Neutrophil (primary cell): ENCODE data around the gene SYNGR4.

Source experiments
- H3K27ac ChIP-seq: fragments of 200-600 bp; sonication (generic); 2 replicates; pipeline ENCODE4 v1.5.1; 2016; ENCODE audit warnings: mild to moderate bottlenecking, moderate library complexity
- H3K27me3 ChIP-seq: fragments of 200-600 bp; sonication (generic); 2 replicates; pipeline ENCODE4 v1.6.0; 2016; ENCODE audit warnings: mild to moderate bottlenecking
- H3K36me3 ChIP-seq: fragments of 200-600 bp; sonication (generic); 2 replicates; pipeline ENCODE4 v1.5.1; 2017
- H3K4me1 ChIP-seq, 2 experiments: fragments of 200-600 bp in 1 of 2; sonication (generic) in 1 of 2; 1 replicate in 1 of 2; 2 replicates in 1 of 2; pipeline versions ENCODE4 v1.5.1 to v1.6.1; 2013 to 2016; ENCODE audit warnings: low read depth in 1 of 2, low read length in 1 of 2, mild to moderate bottlenecking in 1 of 2, moderate library complexity in 1 of 2; ENCODE audit not compliant: control insufficient read depth in 1 of 2, insufficient read depth in 1 of 2
- H3K4me3 ChIP-seq, 2 experiments: fragments of 200-600 bp in 1 of 2; sonication (generic) in 1 of 2; 1 replicate in 1 of 2; 2 replicates in 1 of 2; pipeline ENCODE4 v1.5.1; 2013 to 2016; ENCODE audit warnings: low read depth in 1 of 2, low read length in 1 of 2, mild to moderate bottlenecking in 1 of 2, moderate library complexity in 1 of 2
- H3K9me3 ChIP-seq: fragments of 200-600 bp; sonication (generic); 2 replicates; pipeline ENCODE4 v1.5.1; 2016
- TF ChIP-seq, protein P1 (sequence below): fragments of 200-600 bp; sonication (generic); IDR thresholded peaks from 2 replicates; pipeline ENCODE4 v1.5.1; 2016; ENCODE audit warnings: antibody characterized with exemption

Gene SYNGR4

GRCh38 chr19:48332351-48332661 is 31.9 kb upstream of the SYNGR4 start:
- peaks cover 19% of the 10 kb centered on the region for H3K36me3 ChIP-seq
- peaks cover 66% of the 10 kb centered on the region in 2 experiments for H3K4me1 ChIP-seq
- TF ChIP-seq, protein P1, sequence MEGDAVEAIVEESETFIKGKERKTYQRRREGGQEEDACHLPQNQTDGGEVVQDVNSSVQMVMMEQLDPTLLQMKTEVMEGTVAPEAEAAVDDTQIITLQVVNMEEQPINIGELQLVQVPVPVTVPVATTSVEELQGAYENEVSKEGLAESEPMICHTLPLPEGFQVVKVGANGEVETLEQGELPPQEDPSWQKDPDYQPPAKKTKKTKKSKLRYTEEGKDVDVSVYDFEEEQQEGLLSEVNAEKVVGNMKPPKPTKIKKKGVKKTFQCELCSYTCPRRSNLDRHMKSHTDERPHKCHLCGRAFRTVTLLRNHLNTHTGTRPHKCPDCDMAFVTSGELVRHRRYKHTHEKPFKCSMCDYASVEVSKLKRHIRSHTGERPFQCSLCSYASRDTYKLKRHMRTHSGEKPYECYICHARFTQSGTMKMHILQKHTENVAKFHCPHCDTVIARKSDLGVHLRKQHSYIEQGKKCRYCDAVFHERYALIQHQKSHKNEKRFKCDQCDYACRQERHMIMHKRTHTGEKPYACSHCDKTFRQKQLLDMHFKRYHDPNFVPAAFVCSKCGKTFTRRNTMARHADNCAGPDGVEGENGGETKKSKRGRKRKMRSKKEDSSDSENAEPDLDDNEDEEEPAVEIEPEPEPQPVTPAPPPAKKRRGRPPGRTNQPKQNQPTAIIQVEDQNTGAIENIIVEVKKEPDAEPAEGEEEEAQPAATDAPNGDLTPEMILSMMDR: no peak
- H3K4me3 ChIP-seq: peak overlapping the region; percentile 66 to 82
- no peaks in the 10 kb centered on the region for H3K9me3 ChIP-seq
- no peaks in the 10 kb centered on the region for H3K27me3 ChIP-seq
- H3K27ac ChIP-seq: peak overlapping the region; percentile 98

DNA sequence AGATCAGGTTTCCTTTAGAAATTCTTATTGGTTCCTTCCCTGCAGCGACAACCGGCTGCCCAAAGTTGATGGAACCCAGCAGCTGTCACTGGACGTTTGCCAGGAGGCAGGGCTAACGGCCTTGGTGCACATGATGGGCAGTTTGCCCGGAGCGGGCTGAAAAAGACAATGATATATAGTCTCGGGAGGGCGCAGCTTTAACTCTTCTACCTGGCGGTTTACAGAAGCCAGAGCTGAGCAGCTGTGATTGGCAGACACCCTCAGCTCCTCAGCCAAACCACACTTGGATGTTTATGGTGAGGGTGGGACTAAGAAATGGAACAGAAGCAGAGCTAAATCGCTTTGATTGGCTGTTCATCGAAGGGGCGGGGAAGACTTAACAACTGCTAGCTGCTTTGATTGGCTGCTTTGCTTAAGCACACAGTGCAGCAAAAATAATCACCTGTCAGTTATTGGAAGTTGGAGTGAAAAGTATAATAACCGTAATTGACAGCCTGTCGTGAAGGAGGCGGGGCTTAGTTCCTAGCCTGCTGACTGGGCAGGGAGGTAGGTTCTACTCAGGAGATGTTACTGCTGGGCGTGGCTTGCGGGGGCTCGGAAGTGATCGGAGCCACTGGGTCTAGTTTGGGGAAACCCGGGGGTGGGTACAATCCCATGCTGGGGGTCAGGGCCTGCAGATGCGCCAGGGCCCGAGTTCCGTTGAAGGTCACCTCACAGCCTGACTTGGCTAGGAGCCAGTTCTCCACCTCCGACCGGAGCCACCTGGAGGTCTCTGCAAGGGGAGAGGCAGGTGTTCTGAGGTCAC is 31.3 kb upstream of the SYNGR4 start:
- TF ChIP-seq, protein P1: peak; percentile 21
- H3K27me3 ChIP-seq: no peaks in the 10 kb centered on the region
- H3K4me3 ChIP-seq: peak overlapping the region; percentile 66 to 82
- H3K27ac ChIP-seq: peak overlapping the region; percentile 98
- peaks cover 60 to 61% of the 10 kb centered on the region in 2 experiments for H3K4me1 ChIP-seq
- H3K36me3 ChIP-seq: peaks cover 16% of the 10 kb centered on the region
- H3K9me3 ChIP-seq: no peaks in the 10 kb centered on the region

- H3K27ac ChIP-seq: peak overlapping the region; percentile 98
- TF ChIP-seq, protein P1: peak; percentile 99
These were observed 30.4 kb upstream of the SYNGR4 start for GRCh38 chr19:48333467-48334384.

DNA sequence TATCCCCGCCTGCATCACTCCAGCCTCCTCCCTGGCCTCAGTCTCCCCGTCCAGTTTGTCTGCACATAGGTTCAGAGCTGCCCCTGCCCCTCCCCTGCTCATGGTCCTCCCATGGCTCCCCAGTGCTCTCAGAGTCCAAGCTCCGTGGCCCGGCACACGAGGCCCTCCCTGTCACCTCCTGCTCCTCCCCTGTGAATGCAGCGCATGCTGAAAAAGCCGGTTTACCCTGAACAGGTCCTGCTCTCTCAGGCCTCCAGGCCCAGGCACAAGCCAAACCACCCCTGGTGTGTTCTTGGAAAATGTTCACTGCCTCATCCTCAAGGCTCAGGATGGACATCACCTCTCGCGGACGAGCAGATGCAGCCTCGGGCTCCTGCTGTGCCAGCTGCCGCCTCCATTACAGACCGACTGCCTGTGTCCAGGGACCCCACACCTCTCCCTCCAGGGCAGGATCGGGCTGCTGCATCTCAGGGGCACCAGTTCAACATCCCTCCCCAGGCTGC is 25.9 kb upstream of the SYNGR4 start:
- Histone ChIP-seq H3K27ac (no peak overlapping the region), H3K4me3 (no peak overlapping the region), H3K27me3 (no peaks in the 10 kb centered on the region), H3K36me3 (no peaks in the 10 kb centered on the region), H3K4me1 (peaks cover 11 to 14% of the 10 kb centered on the region in 2 experiments), H3K9me3 (no peaks in the 10 kb centered on the region)
- TF ChIP-seq, protein P1: no peak

More at GRCh38 chr19:48333467-48334384, 30.4 kb upstream of the SYNGR4 start:
- Histone ChIP-seq H3K4me1 (peaks cover 52% of the 10 kb centered on the region in 2 experiments), H3K9me3 (no peaks in the 10 kb centered on the region), H3K36me3 (peaks cover 16% of the 10 kb centered on the region), H3K4me3 (peak overlapping the region; percentile 66 to 82), H3K27me3 (no peaks in the 10 kb centered on the region)

DNA sequence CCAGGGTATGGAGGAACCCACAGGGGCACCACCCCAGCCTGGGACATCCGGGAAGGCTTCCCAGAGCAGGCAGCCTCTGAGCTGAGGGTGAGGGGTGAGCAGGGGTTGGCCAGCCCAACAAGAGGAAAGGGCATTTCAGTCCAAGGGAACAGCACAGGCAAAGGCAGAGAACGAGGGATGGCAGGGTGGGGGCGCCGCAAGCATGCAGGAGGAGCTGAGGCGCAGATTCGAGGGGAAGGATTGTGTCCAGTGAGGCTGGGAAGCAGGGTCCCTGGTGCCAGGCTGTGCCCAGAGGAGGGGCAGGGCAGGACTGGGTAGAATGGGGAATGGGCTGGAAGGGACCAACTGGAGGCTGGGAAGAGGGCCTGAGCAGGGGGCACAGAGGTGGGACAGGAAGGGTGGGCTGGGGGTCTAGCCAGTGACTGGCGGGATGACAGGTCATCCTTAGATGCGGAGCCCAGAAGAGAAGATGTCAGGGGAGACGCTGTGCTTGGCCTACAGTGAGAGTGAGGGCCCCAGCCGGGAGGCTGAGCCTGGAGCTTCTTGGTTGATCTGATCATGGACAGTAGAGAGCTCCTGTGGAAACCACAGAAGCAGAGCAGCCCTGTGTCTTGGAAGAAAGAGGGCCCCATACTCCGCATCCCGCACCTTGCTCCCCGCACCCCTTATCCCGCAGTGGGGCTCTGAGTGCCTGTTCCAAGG is 25.2 kb upstream of the SYNGR4 start:
- no peak overlapping the region for H3K4me3 ChIP-seq
- no peaks in the 10 kb centered on the region for H3K36me3 ChIP-seq
- TF ChIP-seq, protein P1: no peak
- H3K9me3 ChIP-seq: no peaks in the 10 kb centered on the region
- peaks cover 7 to 9% of the 10 kb centered on the region in 2 experiments for H3K4me1 ChIP-seq
- no peaks in the 10 kb centered on the region for H3K27me3 ChIP-seq
- no peak overlapping the region for H3K27ac ChIP-seq
